ENCODE measurements around the gene MYMX.

Gene MYMX

GRCh38 chr6:44234101-44235025, 17.6 kb downstream of the MYMX start:
- DNase-seq = no peak

- no peak for DNase-seq
These were observed 18.5 kb downstream of the MYMX start for GRCh38 chr6:44235269-44235668.

GRCh38 chr6:44235891-44236516, 19.3 kb downstream of the MYMX start:
- DNase-seq = no peak

GRCh38 chr6:44237021-44237812, 20.5 kb downstream of the MYMX start:
- peak; percentile 66 to 69 for DNase-seq

- peak; percentile 77 for DNase-seq
These were observed 21.2 kb downstream of the MYMX start for GRCh38 chr6:44237813-44238433.

GRCh38 chr6:44238687-44239350, 22.1 kb downstream of the MYMX start:
- DNase-seq = no peak

- no peak for DNase-seq
These were observed 26.6 kb downstream of the MYMX start for GRCh38 chr6:44243345-44243744.

- DNase-seq = no peak
These were observed 28.7 kb downstream of the MYMX start for GRCh38 chr6:44245391-44245911.

- DNase-seq = peak; percentile 82 to 84
These were observed 29.4 kb downstream of the MYMX start for GRCh38 chr6:44245912-44246662.

- peak; percentile 98 to 99 for DNase-seq
These were observed 30.1 kb downstream of the MYMX start, which contains the start of gene HSP90AB1 for GRCh38 chr6:44246663-44247337. HSP90AB1 (plus strand) TSS chr6:44247101; CDS start chr6:44248630, 1,529 bp downstream.

- DNase-seq = peak; percentile 90 to 93
These were observed 30.9 kb downstream of the MYMX start for GRCh38 chr6:44247338-44248302.

GRCh38 chr6:44248579-44248978, 31.9 kb downstream of the MYMX start:
- no peak for DNase-seq

- no peak for DNase-seq
These were observed 32.5 kb downstream of the MYMX start for GRCh38 chr6:44249082-44249748.

- DNase-seq = no peak
These were observed 33.5 kb downstream of the MYMX start for GRCh38 chr6:44250067-44250717.

- no peak for DNase-seq
These were observed 34.0 kb downstream of the MYMX start for GRCh38 chr6:44250718-44251123.

GRCh38 chr6:44251576-44252524, 35.1 kb downstream of the MYMX start:
- DNase-seq = no peak

Measured in activated CD4-positive, alpha-beta T cell treated with anti-CD3 and anti-CD28 coated beads for 4 hours (primary cell).